ENCODE data around the gene DUOXA1. TPM values are rescaled to one million over a fixed set of nuclear protein-coding genes. Genes with fewer than 3 reads are reported as not detected.

Gene DUOXA1
- total and polyA plus RNA-seq, 5 donors from 2014 or later = not detected

DNA sequence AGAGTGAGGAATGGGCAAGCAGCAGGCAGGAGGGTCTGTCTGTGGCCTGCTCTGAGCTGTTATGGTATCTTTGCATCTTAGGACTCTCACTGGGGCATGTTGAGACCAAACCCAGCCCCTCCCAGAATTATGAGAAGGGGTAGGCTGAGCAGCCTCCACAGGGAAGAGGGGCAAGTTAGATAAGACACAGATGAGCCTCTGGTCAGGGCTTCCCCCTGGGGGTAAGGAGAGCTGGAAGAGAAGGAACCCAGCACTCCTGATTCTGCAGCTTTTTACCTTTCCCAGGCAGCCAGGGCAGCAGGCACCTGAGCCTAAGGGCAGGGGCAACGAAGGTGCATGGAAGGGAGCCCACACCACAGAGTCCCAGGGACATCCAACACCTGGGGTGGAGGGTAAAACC is 19.4 kb upstream of the DUOXA1 start:
- Mint-ChIP-seq H3K9me3 (no peaks in the 10 kb centered on the region), H3K36me3 (no peaks in the 10 kb centered on the region), H3K27me3 (no peaks in the 10 kb centered on the region), H3K27ac (no peak overlapping the region), H3K4me1 (peaks cover 0 to 3% (median 0%) of the 10 kb centered on the region in 4 donors), H3K4me3 (no peak overlapping the region)
- no peak for DNase-seq
- ATAC-seq (ENCODE audit: low read depth in 2 of 2) = no peak
- H3K27me3 ChIP-seq (ENCODE audit: control insufficient read depth, insufficient read depth, low read length) = no peaks in the 10 kb centered on the region
- H3K36me3 ChIP-seq (ENCODE audit: control insufficient read depth, insufficient read depth, low read length) = no peaks in the 10 kb centered on the region
- H3K27ac ChIP-seq (ENCODE audit: insufficient read depth, low read length, poor library complexity, severe bottlenecking) = no peak overlapping the region
- H3K4me3 ChIP-seq (ENCODE audit: low read depth, low read length) = no peak overlapping the region
- no peaks in the 10 kb centered on the region for H3K9me3 ChIP-seq (ENCODE audit: control insufficient read depth in 2 of 2, low read length in 2 of 2)
- no peaks in the 10 kb centered on the region for H3K4me1 ChIP-seq (ENCODE audit: control insufficient read depth, insufficient read depth, low read length, poor library complexity, severe bottlenecking)

DNA sequence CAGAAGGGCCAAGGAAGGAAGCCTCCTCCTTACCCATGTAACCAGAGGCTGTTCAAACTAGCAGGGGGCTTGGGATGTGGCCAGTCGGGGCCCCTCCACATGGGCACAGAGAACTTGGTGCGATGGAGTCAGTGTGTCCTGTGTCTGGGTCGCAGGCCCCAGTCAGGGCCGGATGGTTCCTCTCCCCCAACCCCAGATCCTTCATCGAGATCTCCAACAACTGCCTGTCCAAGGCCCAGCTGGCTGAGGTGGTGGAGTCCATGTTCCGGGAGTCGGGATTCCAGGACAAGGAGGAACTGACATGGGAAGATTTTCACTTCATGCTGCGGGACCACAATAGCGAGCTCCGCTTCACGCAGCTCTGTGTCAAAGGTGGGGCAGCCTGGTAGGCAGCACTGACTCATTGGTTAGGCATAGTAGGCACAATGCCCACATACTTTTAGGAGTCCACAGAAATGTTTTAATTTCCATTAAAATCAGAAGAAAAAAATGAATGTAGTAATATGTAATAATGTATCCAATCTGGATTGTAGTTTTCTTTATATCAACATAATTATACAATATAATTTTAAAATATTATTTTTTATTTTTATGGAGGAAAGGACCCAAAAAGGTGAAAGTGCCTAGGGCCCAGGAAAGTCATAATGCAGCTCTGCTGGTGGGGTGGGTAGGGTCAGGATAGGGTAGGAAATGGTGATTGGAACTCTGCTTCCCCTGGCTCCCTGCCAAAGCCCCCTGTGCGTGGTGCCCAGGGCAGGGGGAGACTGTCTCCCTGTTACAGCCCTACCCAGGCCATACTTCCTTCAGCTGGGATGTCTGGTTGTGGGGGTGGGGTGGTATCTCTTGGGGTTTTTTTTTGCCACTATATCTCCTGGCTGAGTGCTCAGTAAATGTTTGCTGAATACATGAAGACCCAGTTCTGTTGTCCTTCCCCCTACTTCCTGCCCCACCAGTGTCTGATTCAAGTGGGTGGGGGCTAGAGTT is 18.7 kb upstream of the DUOXA1 start:
- no peaks in the 10 kb centered on the region for H3K9me3 ChIP-seq (ENCODE audit: control insufficient read depth in 2 of 2, low read length in 2 of 2)
- H3K27me3 Mint-ChIP-seq = no peaks in the 10 kb centered on the region
- H3K27me3 ChIP-seq (ENCODE audit: control insufficient read depth, insufficient read depth, low read length) = no peaks in the 10 kb centered on the region
- ATAC-seq (ENCODE audit: low read depth in 2 of 2) = no peak
- no peaks in the 10 kb centered on the region for H3K36me3 Mint-ChIP-seq
- H3K36me3 ChIP-seq (ENCODE audit: control insufficient read depth, insufficient read depth, low read length) = no peaks in the 10 kb centered on the region
- H3K9me3 Mint-ChIP-seq = no peaks in the 10 kb centered on the region
- no peak overlapping the region for H3K27ac ChIP-seq (ENCODE audit: insufficient read depth, low read length, poor library complexity, severe bottlenecking)
- no peak overlapping the region for H3K4me3 ChIP-seq (ENCODE audit: low read depth, low read length)
- H3K4me1 Mint-ChIP-seq = peaks cover 0 to 3% (median 0%) of the 10 kb centered on the region in 4 donors
- no peak overlapping the region for H3K4me3 Mint-ChIP-seq
- no peak for DNase-seq
- peak overlapping the region in 1 of 3 donors; percentile 26 for H3K27ac Mint-ChIP-seq
- H3K4me1 ChIP-seq (ENCODE audit: control insufficient read depth, insufficient read depth, low read length, poor library complexity, severe bottlenecking) = no peaks in the 10 kb centered on the region

DNA sequence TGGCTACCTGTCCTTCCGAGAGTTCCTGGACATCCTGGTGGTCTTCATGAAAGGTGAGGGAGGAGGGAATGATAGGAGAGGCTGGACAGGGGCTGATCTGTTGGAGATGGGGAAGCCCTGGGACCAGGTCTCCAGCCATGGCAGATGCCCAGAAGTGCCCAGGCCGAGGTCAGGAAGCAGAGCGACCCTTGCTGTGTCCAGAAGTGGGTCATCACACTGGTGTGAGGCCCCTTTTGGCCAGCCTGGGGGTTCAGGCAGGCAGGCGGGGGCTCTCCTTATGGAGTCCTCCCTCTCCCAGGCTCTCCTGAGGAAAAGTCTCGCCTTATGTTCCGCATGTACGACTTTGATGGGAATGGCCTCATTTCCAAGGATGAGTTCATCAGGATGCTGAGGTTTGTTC is 17.9 kb upstream of the DUOXA1 start:
- no peaks in the 10 kb centered on the region for H3K36me3 Mint-ChIP-seq
- peak overlapping the region in 1 of 3 donors; percentile 26 for H3K27ac Mint-ChIP-seq
- H3K4me3 ChIP-seq (ENCODE audit: low read depth, low read length) = no peak overlapping the region
- H3K9me3 Mint-ChIP-seq = no peaks in the 10 kb centered on the region
- no peaks in the 10 kb centered on the region for H3K27me3 Mint-ChIP-seq
- no peak overlapping the region for H3K4me3 Mint-ChIP-seq
- no peaks in the 10 kb centered on the region for H3K27me3 ChIP-seq (ENCODE audit: control insufficient read depth, insufficient read depth, low read length)
- H3K27ac ChIP-seq (ENCODE audit: insufficient read depth, low read length, poor library complexity, severe bottlenecking) = no peak overlapping the region
- no peak for ATAC-seq (ENCODE audit: low read depth in 2 of 2)
- H3K9me3 ChIP-seq (ENCODE audit: control insufficient read depth in 2 of 2, low read length in 2 of 2) = no peaks in the 10 kb centered on the region
- no peaks in the 10 kb centered on the region for H3K4me1 ChIP-seq (ENCODE audit: control insufficient read depth, insufficient read depth, low read length, poor library complexity, severe bottlenecking)
- peaks cover 0 to 3% (median 0%) of the 10 kb centered on the region in 4 donors for H3K4me1 Mint-ChIP-seq
- no peaks in the 10 kb centered on the region for H3K36me3 ChIP-seq (ENCODE audit: control insufficient read depth, insufficient read depth, low read length)
- DNase-seq = no peak

DNA sequence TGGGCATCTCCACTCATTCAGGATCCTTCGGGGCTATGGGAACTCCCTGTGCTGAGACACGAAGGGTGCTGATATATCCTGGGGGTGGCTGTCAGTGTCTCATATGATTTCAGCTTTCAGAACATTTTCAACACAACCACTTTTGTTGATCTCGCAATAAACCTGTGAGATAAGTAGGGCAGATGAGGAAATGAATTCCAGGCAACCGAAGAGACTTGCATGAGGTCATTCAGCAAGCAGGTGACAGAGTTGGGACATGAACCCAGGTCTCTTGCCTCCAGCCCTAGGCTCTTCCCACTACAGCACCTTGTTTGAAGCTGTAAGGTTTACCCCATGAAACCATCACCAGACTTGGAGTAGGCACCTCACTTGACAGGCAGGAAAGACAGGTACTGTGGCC is 16.7 kb upstream of the DUOXA1 start:
- H3K4me1 Mint-ChIP-seq = peaks cover 0 to 3% (median 0%) of the 10 kb centered on the region in 4 donors

DNA sequence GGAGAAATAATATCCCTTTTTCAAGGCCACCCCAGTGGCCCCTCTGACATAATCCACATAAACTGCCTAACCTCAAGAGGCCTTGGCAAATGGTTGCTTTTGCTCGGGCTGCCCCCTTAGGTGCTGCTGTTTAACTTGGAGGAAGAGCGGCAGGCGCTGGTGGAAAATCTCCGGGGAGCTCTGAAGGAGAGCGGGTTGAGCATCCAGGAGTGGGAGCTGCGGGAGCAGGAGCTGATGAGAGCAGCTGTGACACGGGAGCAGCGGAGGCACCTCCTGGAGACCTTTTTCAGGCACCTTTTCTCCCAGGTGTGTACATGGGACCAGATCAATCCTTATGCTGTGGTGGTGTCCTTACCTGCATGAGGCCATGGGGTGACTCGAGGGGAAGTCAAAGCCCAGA is 15.1 kb upstream of the DUOXA1 start:
- H3K36me3 Mint-ChIP-seq = no peaks in the 10 kb centered on the region
- no peaks in the 10 kb centered on the region for H3K4me1 Mint-ChIP-seq
- Histone ChIP-seq H3K4me3 (ENCODE audit: low read depth, low read length) (no peak overlapping the region), H3K36me3 (ENCODE audit: control insufficient read depth, insufficient read depth, low read length) (no peaks in the 10 kb centered on the region), H3K27me3 (ENCODE audit: control insufficient read depth, insufficient read depth, low read length) (no peaks in the 10 kb centered on the region), H3K27ac (ENCODE audit: insufficient read depth, low read length, poor library complexity, severe bottlenecking) (no peak overlapping the region), H3K4me1 (ENCODE audit: control insufficient read depth, insufficient read depth, low read length, poor library complexity, severe bottlenecking) (no peaks in the 10 kb centered on the region), H3K9me3 (ENCODE audit: control insufficient read depth in 2 of 2, low read length in 2 of 2) (no peaks in the 10 kb centered on the region)
- H3K27ac Mint-ChIP-seq = no peak overlapping the region
- no peaks in the 10 kb centered on the region for H3K9me3 Mint-ChIP-seq
- no peak for DNase-seq
- H3K27me3 Mint-ChIP-seq = no peaks in the 10 kb centered on the region
- no peak overlapping the region for H3K4me3 Mint-ChIP-seq
- ATAC-seq (ENCODE audit: low read depth in 2 of 2) = no peak

More for the DNA sequence above, 16.7 kb upstream of the DUOXA1 start:
- no peaks in the 10 kb centered on the region for H3K9me3 ChIP-seq (ENCODE audit: control insufficient read depth in 2 of 2, low read length in 2 of 2)
- no peaks in the 10 kb centered on the region for H3K27me3 ChIP-seq (ENCODE audit: control insufficient read depth, insufficient read depth, low read length)
- Mint-ChIP-seq H3K4me3 (no peak overlapping the region), H3K36me3 (no peaks in the 10 kb centered on the region), H3K27ac (no peak overlapping the region), H3K27me3 (no peaks in the 10 kb centered on the region), H3K9me3 (no peaks in the 10 kb centered on the region)
- no peak overlapping the region for H3K27ac ChIP-seq (ENCODE audit: insufficient read depth, low read length, poor library complexity, severe bottlenecking)
- no peaks in the 10 kb centered on the region for H3K36me3 ChIP-seq (ENCODE audit: control insufficient read depth, insufficient read depth, low read length)
- H3K4me3 ChIP-seq (ENCODE audit: low read depth, low read length) = no peak overlapping the region
- no peak for ATAC-seq (ENCODE audit: low read depth in 2 of 2)
- H3K4me1 ChIP-seq (ENCODE audit: control insufficient read depth, insufficient read depth, low read length, poor library complexity, severe bottlenecking) = no peaks in the 10 kb centered on the region
- no peak for DNase-seq

DNA sequence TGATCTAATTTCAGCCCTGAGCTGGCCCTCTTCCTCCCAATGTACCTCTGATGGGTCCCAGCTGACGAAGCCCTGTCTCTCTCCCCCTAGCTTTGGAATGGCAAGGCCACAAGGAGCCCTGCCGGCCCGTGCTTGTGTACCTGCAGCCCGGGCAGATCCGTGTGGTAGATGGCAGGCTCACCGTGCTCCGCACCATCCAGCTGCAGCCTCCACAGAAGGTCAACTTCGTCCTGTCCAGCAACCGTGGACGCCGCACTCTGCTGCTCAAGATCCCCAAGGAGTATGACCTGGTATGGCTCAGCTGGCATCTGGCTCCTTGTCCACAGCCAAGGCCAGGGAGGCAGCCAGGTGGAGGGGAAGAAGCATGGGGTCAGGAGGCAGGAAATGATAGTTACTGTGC is 14.3 kb upstream of the DUOXA1 start:
- no peaks in the 10 kb centered on the region for H3K36me3 ChIP-seq (ENCODE audit: control insufficient read depth, insufficient read depth, low read length)
- no peaks in the 10 kb centered on the region for H3K27me3 Mint-ChIP-seq
- no peak overlapping the region for H3K4me3 Mint-ChIP-seq
- H3K4me3 ChIP-seq (ENCODE audit: low read depth, low read length) = no peak overlapping the region
- ATAC-seq (ENCODE audit: low read depth in 2 of 2) (no peak), DNase-seq (no peak)
- H3K4me1 Mint-ChIP-seq = no peaks in the 10 kb centered on the region
- H3K27ac ChIP-seq (ENCODE audit: insufficient read depth, low read length, poor library complexity, severe bottlenecking) = no peak overlapping the region
- no peak overlapping the region for H3K27ac Mint-ChIP-seq
- H3K4me1 ChIP-seq (ENCODE audit: control insufficient read depth, insufficient read depth, low read length, poor library complexity, severe bottlenecking) = no peaks in the 10 kb centered on the region
- no peaks in the 10 kb centered on the region for H3K36me3 Mint-ChIP-seq
- no peaks in the 10 kb centered on the region for H3K9me3 ChIP-seq (ENCODE audit: control insufficient read depth in 2 of 2, low read length in 2 of 2)
- no peaks in the 10 kb centered on the region for H3K27me3 ChIP-seq (ENCODE audit: control insufficient read depth, insufficient read depth, low read length)
- no peaks in the 10 kb centered on the region for H3K9me3 Mint-ChIP-seq

DNA sequence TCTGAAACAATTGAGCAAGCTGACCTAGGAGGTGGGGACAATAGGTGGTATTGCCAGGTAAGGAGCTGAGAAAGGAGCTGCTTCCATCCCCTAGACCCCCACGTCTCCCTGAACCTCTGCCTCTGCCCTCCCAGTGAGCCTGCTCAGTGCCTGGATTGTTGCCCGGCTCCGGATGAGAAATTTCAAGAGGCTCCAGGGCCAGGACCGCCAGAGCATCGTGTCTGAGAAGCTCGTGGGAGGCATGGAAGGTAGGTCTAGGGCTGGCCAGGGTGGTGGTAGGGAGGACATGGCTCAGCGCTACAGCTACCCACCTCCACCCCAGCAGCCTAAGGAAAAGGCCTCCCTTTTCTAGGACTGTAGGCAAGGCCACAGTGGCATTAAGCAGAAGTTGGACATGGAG is 13.4 kb upstream of the DUOXA1 start:
- Mint-ChIP-seq H3K27me3 (peaks cover 5% of the 10 kb centered on the region), H3K4me3 (no peak overlapping the region), H3K4me1 (peaks cover 0 to 5% (median 0%) of the 10 kb centered on the region in 4 donors), H3K36me3 (no peaks in the 10 kb centered on the region), H3K9me3 (no peaks in the 10 kb centered on the region), H3K27ac (no peak overlapping the region)
- Histone ChIP-seq H3K4me3 (ENCODE audit: low read depth, low read length) (no peak overlapping the region), H3K27ac (ENCODE audit: insufficient read depth, low read length, poor library complexity, severe bottlenecking) (no peak overlapping the region), H3K27me3 (ENCODE audit: control insufficient read depth, insufficient read depth, low read length) (no peaks in the 10 kb centered on the region), H3K9me3 (ENCODE audit: control insufficient read depth in 2 of 2, low read length in 2 of 2) (no peaks in the 10 kb centered on the region), H3K4me1 (ENCODE audit: control insufficient read depth, insufficient read depth, low read length, poor library complexity, severe bottlenecking) (no peaks in the 10 kb centered on the region), H3K36me3 (ENCODE audit: control insufficient read depth, insufficient read depth, low read length) (no peaks in the 10 kb centered on the region)
- DNase-seq (no peak), ATAC-seq (ENCODE audit: low read depth in 2 of 2) (no peak)

DNA sequence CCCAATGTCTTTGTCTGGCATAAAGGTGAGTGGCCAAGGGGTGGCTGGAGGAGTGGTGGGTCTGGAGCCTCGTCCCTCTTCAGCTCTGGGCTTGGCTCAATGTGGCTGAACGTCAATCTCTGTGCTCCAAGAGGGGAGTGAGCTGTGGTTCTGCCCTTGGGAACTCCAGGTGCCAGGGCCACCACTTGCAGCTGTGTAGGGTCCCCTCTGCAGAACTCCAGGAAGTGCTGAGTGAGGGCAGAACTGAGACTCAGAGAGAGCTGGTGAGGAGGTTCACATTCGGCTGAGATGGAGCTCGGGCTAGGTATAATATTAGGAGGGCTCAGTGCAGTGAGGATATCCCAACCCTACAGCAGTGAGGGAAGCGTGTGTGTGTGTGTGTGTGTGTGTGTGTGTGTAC is 11.7 kb upstream of the DUOXA1 start:
- H3K4me1 Mint-ChIP-seq = peaks cover 0 to 5% (median 3%) of the 10 kb centered on the region in 4 donors
- no peaks in the 10 kb centered on the region for H3K9me3 Mint-ChIP-seq
- H3K9me3 ChIP-seq (ENCODE audit: control insufficient read depth in 2 of 2, low read length in 2 of 2) = no peaks in the 10 kb centered on the region
- H3K4me1 ChIP-seq (ENCODE audit: control insufficient read depth, insufficient read depth, low read length, poor library complexity, severe bottlenecking) = peaks cover 2% of the 10 kb centered on the region
- peaks cover 8% of the 10 kb centered on the region for H3K27me3 Mint-ChIP-seq
- ATAC-seq (ENCODE audit: low read depth in 2 of 2) = no peak
- no peak overlapping the region for H3K4me3 ChIP-seq (ENCODE audit: low read depth, low read length)
- no peak for DNase-seq
- H3K27ac Mint-ChIP-seq = no peak overlapping the region
- H3K4me3 Mint-ChIP-seq = no peak overlapping the region
- no peaks in the 10 kb centered on the region for H3K36me3 Mint-ChIP-seq
- no peaks in the 10 kb centered on the region for H3K27me3 ChIP-seq (ENCODE audit: control insufficient read depth, insufficient read depth, low read length)
- no peaks in the 10 kb centered on the region for H3K36me3 ChIP-seq (ENCODE audit: control insufficient read depth, insufficient read depth, low read length)
- no peak overlapping the region for H3K27ac ChIP-seq (ENCODE audit: insufficient read depth, low read length, poor library complexity, severe bottlenecking)
